GM23338 (cell line): ENCODE results near the gene GATA5.

Experiments
- CREB1 ChIP-seq: fragments of 250-450 bp; sonication (Bioruptor Pico); IDR thresholded peaks from 2 replicates; pipeline ENCODE4 v1.5.0; 2020; ENCODE audit warnings: low read depth, mild to moderate bottlenecking, moderate library complexity
- EZH2 ChIP-seq: fragments of 200-600 bp; sonication (generic); IDR thresholded peaks from one replicate; pipeline ENCODE4 v1.8.0; 2017; ENCODE audit warnings: antibody characterized with exemption, mild to moderate bottlenecking, low read depth; ENCODE audit not compliant: unreplicated experiment
- EZH2phosphoT487 ChIP-seq: fragments of 200-600 bp; sonication (generic); IDR thresholded peaks from one replicate; pipeline ENCODE4 v1.8.1; 2018; ENCODE audit warnings: antibody characterized with exemption; ENCODE audit not compliant: unreplicated experiment
- JUNB ChIP-seq: IDR thresholded peaks from one replicate; pipeline ENCODE4 v1.6.1; 2016; ENCODE audit warnings: antibody characterized with exemption; ENCODE audit not compliant: unreplicated experiment
- POLR2AphosphoS5 ChIP-seq: IDR thresholded peaks from 2 replicates; pipeline ENCODE4 v1.6.1; 2016; ENCODE audit warnings: antibody characterized with exemption, low read depth
- REST ChIP-seq: IDR thresholded peaks from one replicate; pipeline ENCODE4 v1.6.1; 2018; ENCODE audit warnings: antibody characterized with exemption; ENCODE audit not compliant: unreplicated experiment
- TF ChIP-seq, protein P1 (sequence below), 2 experiments: fragments of 200-600 bp in 1 of 2; sonication (generic) in 1 of 2; conservative IDR thresholded peaks; 2 replicates each; pipeline versions ENCODE4 v1.5.1 to v1.6.1; 2016 to 2017; ENCODE audit warnings: antibody characterized with exemption in 2 of 2, low read depth in 2 of 2, mild to moderate bottlenecking in 2 of 2, moderate library complexity in 1 of 2
- TF ChIP-seq, protein P2 (sequence below): IDR thresholded peaks from 2 replicates; pipeline ENCODE4 v1.6.1; 2016; ENCODE audit warnings: antibody characterized with exemption

DNA sequence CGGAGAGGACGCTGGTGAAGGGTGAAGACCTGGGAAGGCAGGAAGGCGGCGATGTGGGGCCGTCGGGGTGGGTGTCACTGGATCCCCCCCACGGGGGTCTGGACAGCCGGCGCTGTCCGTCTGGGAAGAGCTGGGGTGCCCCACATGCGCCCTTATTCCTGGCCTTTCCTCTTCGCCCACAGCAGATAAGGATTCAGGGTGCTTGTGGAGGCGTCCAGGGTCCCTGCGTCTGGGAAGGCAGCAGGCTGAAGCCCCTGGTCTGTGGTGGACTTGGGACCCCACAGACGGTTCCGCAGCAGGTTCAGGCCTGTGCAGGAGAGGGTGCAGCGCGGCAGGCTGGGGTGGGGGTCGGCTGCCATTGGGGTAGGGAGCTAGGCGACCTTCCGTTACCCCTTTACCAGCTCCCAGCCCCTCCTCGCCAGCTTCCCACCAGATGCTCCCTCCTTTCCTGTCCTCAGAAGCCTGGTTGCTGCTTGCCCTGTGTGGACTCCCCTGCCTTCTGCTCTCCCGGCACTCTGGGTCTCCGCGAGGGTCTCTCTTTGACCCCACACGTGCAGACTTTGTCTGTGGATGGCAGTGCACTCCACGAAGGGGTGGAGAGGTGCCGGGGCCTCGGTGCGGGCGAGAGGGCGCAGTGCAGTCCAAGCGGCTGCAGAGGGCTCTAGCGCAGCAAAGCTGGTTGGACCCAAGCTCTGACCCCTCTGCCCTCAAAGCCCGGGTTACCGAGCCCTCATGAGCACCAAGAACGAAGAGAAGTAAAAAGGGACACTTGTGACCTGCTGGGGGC, 2.1 kb upstream of the GATA5 start:
- TF ChIP-seq, protein P1, sequence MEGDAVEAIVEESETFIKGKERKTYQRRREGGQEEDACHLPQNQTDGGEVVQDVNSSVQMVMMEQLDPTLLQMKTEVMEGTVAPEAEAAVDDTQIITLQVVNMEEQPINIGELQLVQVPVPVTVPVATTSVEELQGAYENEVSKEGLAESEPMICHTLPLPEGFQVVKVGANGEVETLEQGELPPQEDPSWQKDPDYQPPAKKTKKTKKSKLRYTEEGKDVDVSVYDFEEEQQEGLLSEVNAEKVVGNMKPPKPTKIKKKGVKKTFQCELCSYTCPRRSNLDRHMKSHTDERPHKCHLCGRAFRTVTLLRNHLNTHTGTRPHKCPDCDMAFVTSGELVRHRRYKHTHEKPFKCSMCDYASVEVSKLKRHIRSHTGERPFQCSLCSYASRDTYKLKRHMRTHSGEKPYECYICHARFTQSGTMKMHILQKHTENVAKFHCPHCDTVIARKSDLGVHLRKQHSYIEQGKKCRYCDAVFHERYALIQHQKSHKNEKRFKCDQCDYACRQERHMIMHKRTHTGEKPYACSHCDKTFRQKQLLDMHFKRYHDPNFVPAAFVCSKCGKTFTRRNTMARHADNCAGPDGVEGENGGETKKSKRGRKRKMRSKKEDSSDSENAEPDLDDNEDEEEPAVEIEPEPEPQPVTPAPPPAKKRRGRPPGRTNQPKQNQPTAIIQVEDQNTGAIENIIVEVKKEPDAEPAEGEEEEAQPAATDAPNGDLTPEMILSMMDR (conservative IDR thresholded peaks at IDR 0.05; ENCODE audit: low read depth in 2 of 2) = peak; percentile 26 to 50; a peak in 2 of 4 replicates
- no peak for TF ChIP-seq JUNB
- TF ChIP-seq, protein P2, sequence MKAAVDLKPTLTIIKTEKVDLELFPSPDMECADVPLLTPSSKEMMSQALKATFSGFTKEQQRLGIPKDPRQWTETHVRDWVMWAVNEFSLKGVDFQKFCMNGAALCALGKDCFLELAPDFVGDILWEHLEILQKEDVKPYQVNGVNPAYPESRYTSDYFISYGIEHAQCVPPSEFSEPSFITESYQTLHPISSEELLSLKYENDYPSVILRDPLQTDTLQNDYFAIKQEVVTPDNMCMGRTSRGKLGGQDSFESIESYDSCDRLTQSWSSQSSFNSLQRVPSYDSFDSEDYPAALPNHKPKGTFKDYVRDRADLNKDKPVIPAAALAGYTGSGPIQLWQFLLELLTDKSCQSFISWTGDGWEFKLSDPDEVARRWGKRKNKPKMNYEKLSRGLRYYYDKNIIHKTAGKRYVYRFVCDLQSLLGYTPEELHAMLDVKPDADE = no peak
- no peak for TF ChIP-seq REST
- no peak for TF ChIP-seq POLR2AphosphoS5
- TF ChIP-seq EZH2 = no peak
- TF ChIP-seq EZH2phosphoT487 = no peak
- no peak for TF ChIP-seq CREB1 (CRISPR knock-in tag)
